Fibroblast of villous mesenchyme (primary cell): Measurements from ENCODE around the gene OSMR. TPM values are rescaled to one million over a fixed set of nuclear protein-coding genes. Genes with fewer than 3 reads are reported as not detected.

Source experiments
- DNase-seq: peaks from one replicate; pipeline ENCODE4 v3.0.0-alpha.2; 2010; ENCODE audit warnings: low read depth
- H3K4me3 ChIP-seq: 2 replicates; pipeline ENCODE4 v1.5.1; 2011; ENCODE audit warnings: low read depth, mild to moderate bottlenecking, low read length
- total RNA-seq: library from RNA; depleted of rRNA; stranded (reverse); fragments of >200 nt; gene quantifications from 2 replicates; pipeline ENCODE4 v1.2.3, GENCODE V29; 2012
- TF ChIP-seq, protein P1 (sequence below): IDR thresholded peaks from 2 replicates; pipeline ENCODE4 v1.5.1; 2012; ENCODE audit warnings: low read depth, mild to moderate bottlenecking, low read length; ENCODE audit not compliant: insufficient read depth

Gene OSMR
- total RNA-seq, 1 donor = 114 TPM

DNA sequence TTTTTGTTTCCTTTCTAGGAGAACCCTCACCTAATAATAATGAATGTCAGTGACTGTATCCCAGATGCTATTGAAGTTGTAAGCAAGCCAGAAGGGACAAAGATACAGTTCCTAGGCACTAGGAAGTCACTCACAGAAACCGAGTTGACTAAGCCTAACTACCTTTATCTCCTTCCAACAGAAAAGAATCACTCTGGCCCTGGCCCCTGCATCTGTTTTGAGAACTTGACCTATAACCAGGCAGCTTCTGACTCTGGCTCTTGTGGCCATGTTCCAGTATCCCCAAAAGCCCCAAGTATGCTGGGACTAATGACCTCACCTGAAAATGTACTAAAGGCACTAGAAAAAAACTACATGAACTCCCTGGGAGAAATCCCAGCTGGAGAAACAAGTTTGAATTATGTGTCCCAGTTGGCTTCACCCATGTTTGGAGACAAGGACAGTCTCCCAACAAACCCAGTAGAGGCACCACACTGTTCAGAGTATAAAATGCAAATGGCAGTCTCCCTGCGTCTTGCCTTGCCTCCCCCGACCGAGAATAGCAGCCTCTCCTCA, 87.1 kb downstream of the OSMR start:
- H3K4me3 ChIP-seq = no peak overlapping the region
- TF ChIP-seq, protein P1, sequence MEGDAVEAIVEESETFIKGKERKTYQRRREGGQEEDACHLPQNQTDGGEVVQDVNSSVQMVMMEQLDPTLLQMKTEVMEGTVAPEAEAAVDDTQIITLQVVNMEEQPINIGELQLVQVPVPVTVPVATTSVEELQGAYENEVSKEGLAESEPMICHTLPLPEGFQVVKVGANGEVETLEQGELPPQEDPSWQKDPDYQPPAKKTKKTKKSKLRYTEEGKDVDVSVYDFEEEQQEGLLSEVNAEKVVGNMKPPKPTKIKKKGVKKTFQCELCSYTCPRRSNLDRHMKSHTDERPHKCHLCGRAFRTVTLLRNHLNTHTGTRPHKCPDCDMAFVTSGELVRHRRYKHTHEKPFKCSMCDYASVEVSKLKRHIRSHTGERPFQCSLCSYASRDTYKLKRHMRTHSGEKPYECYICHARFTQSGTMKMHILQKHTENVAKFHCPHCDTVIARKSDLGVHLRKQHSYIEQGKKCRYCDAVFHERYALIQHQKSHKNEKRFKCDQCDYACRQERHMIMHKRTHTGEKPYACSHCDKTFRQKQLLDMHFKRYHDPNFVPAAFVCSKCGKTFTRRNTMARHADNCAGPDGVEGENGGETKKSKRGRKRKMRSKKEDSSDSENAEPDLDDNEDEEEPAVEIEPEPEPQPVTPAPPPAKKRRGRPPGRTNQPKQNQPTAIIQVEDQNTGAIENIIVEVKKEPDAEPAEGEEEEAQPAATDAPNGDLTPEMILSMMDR = no peak
- DNase-seq = no peak

DNA sequence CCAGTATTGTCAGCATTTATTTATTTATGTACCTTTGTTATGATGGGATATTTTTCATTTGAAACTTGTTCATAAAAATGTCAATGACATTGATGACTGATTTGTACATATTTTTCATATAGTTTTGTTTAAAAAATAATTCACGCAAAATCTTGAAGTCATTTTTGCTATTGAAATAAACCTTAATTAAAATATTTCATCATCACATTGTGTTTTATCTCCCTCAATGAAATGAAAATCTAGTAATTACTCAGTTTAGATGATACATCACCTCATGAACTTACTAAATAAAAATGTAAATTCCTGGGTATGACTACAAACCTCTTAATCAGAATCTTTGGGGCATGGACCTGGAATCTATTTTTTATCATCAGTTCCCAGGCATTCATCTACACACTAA, 89.6 kb downstream of the OSMR start:
- no peak for DNase-seq
- no peak overlapping the region for H3K4me3 ChIP-seq
- TF ChIP-seq, protein P1 = no peak

DNA sequence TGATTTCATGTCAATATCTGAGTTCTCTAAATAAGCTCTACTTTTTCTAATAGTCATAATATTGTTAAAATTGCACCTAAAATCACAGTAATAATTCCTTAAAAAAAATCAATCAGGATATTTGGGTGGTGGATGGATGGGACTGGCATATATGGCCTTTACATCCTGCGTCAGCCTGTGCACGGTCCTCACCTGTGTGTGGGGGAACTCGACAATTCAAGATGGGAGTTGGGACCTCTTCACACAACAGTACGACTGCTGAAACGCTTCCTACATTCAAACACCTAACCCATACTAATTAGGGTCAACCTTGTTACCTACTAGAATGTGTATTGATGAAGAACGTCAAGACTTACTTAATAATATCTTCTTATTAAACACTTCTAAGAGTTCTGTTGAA, 90.5 kb downstream of the OSMR start:
- no peak for DNase-seq
- H3K4me3 ChIP-seq = no peak overlapping the region
- TF ChIP-seq, protein P1 = no peak

DNA sequence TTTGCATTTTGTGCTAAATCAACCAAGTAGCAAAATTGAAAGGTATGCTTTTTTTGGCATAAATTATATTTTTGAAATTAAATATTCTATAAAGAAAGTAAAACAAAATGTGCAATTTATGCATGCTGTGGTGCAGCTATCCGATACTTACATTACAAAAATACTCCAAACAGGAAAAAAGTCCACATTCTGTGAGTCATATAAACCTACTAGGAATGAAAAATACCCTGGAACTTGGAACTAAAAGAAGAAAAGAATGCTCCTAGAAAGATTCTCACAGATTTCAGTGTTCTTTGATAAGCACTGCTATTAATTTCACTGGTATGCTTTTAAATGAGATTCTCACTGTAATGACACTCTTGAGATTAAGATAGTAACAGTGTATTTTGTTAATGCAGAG, 92.6 kb downstream of the OSMR start:
- TF ChIP-seq, protein P1 = no peak
- H3K4me3 ChIP-seq = no peak overlapping the region
- peak; percentile 11 for DNase-seq

DNA sequence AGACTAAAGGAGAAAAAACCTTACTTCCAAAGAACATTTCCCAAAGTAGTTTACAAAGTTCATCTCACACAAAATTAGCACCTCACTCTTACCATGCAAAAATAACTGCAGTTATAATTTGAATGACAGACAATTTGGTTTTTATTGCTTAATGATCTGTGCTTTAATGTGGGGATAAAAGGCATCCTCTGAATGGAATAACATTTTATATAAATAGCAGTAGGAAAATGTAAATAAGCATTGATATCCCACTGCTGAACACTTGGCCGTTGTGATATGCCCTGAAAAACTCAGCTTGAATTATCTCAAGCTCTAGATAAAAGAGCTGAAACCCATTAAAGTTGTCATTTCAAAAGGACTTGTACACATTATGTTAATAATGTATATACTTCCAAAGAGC, 93.2 kb downstream of the OSMR start:
- TF ChIP-seq, protein P1 = no peak
- DNase-seq = no peak
- H3K4me3 ChIP-seq = no peak overlapping the region

DNA sequence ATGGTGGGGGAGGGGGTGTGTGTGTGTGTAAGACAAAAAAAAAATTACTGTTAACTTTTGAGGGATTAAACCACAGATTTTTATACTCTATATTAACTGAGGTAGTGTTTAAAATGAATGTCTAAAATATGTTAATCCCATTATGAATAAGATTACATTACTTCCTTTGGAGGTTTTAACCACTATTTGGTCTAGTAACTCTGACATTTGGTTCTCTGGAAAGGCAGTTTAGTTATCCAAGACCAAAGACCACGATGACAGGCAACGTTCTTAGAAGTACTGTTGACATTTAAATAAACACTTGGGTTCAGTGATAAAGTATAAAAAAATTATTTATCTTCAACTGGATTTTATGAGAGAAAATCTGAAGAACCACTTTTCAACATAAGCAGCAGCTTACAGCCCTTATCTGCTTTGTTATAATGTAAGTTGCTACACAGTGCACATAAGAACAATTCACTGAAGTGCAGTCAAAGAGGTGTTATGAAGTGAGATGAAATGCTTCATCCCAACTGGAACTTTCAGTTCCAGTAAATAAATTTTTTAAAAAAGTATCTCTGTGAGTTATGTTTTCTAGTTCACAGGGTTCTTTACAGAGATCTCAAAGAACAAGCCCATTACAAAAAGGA, 94.5 kb downstream of the OSMR start:
- no peak for DNase-seq
- TF ChIP-seq, protein P1 = no peak
- no peak overlapping the region for H3K4me3 ChIP-seq

DNA sequence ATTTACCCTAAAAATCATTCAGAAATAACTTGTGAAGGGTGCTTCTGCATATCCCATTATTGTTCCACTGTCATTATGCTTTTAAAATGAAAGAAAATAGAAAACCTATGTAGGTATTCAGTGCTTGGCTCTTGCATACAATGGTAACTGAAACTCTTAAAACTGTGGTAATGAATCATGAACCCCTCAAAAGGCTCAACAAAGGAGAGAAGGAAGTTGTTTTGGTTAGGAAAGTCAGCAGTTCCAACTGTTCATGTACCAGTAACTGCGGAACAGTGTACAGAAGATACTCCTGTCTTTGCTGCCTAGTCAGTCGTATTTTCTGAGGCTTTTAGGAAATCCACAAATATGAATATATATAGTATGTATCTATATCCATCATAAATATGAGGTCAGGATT, 96.1 kb downstream of the OSMR start:
- DNase-seq = no peak
- TF ChIP-seq, protein P1 = no peak
- no peak overlapping the region for H3K4me3 ChIP-seq
